ENCODE measurements around the gene STX4.
"Not testable (repeated sequence)": the region's sequence is repeated elsewhere in the genome, so short reads cannot be mapped to it uniquely, and the experiment has no call there.

Gene STX4

DNA sequence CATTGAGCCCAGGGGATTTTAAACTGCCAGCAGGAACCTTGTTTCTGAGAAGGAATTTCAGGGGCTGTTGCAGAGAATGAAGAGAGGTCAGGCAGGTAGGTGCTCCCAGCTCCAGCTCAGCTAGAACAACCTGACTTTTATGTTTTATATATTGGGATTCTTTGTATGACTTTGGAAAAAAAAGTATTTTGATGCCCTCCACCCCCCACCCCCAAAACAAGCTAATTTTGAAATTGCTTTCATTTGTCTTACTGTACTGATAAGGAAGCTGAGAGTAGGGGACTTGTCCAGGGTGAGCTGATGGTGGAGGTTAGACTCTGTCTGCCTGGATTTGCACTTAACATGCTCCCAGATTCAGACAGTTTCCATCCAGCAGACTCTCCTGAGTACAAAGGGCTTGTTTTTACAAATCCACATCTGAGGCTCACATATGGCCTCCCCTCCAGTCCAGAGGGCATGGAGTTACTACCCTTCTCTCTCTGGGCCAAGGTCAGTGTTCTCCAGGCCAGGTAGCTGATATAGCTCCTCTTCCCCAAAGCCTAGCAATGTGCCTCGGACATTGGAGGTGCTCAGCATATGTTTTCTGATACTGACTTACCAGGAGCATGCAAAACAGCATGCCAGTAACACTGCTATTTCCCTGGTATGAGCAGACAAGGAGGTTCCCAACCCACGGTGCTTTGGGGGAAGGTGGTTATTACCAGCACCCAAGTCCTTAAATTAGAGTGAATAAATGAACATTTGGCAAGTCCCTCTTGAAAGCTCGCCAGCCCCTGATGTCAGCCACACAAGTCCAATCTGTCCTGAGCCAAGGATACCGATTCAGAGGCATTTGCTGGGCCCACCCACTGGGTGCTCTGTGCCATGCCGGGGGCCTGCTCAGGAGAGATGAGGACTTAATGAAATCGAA lies 34.3 kb upstream of the STX4 start:
- DNase-seq (ENCODE audit: low read depth), result no peak

DNA sequence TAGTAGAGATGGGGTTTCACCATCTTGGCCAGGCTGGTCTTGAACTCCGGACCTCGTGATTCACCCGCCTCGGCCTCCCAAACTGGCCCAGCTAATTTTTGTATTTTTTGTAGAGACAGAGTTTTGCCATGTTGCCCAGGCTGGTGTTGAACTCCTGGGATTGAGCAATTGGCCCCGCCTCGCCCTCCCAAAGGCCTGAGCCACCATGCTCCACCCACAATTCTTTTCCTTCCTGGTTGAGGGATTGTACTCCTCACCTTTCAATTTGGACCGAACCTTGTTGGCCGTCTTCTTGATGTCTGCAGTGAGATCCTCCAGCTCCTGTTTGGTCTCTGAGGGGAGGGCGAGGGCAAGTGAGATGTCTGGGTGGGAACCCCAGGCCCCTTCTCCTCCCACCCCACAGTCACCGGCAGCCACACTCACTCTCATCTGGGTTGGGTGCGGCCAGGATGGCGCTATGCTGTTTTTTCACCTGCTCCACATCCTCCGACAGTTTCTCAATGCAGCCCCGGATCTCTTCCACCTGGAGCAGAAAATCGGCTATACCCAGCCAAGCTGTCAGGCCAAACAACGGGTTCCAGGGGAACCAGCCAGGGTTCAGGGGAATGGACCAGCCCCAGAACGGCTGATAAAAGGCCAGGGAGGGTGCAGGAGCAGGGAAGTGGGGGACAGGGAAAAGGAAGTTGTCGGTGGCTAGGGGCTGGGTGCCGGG lies 32.5 kb upstream of the STX4 start:
- no peak for DNase-seq (ENCODE audit: low read depth)

DNA sequence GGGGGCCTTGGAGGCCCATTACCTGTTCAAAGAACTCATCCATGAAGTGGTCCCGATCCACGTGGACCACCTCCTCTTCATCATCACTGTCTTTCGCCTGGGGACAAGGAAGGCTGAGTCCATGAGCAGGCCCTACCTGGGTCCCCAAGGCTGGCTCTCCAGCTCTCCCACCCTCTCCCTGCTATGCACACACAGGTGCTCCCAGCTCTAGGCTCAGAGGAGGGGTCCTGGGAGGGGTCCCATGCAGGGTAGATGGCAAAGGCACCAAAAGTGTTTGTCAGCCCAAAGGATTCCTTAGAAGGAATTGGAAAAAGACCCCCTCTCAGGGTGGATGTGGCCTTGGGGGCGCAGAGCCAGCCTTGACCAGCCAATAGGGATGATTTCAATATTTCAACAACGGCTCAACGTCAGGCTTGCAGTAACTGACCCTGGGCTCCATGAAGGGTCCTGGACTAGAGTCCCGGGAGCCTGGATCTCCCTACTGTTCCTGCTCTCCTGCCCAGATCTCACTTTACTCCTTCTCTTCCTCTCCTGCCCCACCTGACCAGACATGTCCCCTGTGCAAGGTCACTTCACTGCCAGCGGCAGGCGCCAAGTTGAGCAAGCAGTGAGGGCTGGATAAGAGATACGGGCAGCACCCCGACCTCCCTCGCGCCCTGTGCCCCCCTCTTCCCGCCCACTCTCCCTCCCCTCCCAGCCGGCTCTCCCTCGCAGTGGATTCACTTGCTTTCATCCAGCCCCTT lies 31.7 kb upstream of the STX4 start:
- DNase-seq (ENCODE audit: low read depth), result no peak

DNA sequence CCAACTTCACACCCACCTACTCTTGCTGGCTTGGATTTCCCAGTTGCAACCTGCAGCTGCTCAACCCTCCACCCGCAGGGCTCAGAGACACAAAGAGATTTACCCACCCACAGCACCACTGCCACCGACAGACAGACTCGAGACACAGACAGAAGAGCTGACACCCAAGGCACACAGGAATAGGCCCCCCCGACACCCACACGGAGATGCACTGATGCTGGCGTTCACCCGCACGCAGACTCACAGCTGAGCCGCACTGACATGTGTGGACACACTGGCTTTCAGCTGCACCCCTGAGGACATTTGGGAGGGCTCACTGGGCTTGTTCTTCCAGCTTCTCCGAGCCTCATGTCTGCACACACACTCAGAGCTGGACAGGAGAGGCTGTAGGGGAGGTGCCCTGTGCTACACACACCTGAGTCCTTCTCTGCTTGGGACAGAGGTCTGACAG lies 31.1 kb upstream of the STX4 start:
- no peak for DNase-seq (ENCODE audit: low read depth)

DNA sequence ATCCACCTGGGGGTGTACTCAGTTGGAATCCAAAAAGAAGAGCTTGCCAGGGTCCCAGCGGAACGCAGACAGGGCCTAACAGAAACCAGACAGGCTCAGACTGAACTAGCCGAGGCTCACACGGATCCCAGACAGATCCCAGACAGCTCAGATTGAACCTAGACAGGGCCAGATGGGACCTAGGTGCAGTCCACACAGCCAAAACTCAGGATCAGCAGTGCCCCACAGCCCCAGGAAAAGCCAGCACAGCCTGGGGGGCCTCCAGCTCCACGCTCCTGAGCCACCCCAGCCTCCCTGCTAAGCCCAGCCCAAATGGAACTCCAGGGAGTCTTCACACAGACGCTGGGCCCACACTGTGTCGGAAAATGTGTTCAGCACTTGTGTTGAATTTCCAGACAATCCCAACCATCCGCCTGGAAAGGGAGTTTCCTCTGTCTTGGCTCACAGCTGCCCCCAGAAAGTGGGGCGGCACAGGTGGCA lies 30.5 kb upstream of the STX4 start:
- DNase-seq (ENCODE audit: low read depth), result no peak

DNA sequence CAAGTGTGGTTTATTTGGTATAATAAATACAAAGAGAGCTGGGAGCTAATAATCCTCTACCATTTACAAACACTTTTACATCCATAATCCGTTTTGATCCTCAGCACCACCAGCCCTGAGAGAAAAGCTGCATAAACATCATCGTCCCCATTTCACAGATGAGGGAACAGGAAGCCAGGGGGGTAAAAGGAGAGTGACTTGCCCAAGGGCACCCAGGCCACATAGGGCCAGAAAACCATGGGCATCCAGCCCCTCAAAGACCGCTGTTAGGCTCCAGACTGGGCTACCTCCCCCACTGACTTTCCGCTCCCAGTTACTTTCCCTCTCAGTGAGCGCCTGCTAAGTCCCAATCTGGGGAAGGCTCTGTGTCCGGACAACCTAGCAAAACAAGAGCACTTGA lies 29.6 kb upstream of the STX4 start:
- DNase-seq (ENCODE audit: low read depth), result no peak

DNA sequence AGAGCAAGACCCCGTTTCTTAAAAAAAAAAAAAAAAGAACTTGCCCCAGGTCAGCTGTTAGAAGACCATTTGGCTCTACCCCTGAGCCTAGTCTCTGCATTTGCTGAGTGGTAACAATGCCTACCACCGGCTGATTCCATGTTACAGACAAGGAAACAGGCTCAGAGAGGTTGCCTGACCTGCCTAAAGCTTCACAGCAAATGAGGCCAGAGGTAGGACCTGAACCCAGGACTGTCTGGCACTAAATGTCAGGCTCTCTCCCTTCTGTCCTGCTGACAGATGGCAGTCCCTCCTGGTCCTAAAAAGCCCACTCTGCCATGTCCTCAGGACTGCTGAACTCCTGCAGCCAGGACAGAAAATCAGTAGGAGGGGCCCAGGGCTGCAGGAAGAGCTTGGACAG lies 28.7 kb upstream of the STX4 start:
- DNase-seq (ENCODE audit: low read depth), result no peak

DNA sequence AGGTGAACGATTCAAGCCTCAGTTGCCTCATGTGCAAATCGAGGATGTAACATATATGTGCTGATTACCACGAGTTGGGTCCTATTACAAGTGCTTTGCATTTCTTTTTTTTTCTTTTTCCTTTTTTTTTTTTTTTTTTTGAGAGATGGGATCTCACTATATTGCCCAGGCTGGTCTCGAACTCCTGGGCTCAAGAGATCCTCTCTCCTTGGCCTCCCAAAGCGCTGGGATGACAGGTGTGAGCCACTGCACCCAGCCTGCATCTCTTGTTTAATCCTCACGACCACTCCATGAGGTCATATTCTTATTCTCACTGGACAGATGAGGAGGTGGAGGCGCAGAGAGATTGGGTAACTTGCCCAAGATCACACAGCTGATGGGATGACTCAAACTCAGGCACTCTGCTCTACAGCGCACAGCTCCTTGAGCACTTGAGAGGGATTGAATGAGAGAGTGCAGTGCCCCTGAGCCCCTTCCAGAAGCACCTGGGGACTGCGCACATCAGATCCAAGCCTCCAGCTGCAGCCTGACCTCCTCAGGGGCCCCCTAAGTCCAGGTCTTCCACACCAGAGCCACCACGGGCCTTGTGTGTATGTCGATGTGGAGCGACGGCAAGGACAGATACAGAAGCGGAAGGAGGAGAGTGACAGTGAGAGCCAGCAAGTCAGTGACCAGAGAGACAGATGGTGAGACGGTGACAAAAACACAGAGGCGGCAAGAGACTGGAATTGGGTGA lies 27.8 kb upstream of the STX4 start:
- DNase-seq (ENCODE audit: low read depth), result peak; percentile 64

DNA sequence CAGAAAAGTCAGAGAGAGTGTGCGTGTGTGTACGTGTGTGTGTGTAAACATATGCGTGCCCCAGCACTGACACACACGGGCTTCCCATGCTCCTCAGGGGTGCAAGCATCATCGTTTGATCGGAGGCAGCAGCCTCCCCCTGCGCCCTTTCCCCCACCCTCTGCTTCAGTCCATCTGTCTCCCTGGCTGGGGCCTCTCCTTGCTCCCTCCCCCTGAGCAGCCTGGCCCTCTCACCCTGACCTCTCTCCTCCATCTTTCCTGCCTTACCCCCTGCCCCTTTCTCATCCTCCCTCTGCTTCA lies 27.3 kb upstream of the STX4 start:
- no peak for DNase-seq (ENCODE audit: low read depth)

DNA sequence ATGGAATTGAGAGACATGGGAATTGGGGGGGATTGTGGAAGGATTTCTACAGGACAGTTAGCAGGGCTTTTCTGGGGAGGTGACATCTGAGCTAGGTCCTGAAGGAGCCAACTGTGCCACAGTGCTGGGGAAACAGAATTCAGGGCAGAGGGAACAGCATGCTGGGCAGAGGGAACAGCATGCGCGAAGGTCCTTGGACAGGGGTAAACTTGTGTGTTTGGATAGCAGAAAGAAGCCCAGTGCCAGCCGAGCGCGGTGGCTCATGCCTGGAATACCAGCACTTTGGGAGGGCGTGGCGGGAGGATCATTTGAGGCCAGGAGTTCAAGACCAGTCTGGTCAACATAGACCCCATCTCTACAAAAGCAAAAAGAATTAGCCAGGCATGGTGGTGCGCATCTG lies 26.8 kb upstream of the STX4 start:
- DNase-seq (ENCODE audit: low read depth), result no peak

DNA sequence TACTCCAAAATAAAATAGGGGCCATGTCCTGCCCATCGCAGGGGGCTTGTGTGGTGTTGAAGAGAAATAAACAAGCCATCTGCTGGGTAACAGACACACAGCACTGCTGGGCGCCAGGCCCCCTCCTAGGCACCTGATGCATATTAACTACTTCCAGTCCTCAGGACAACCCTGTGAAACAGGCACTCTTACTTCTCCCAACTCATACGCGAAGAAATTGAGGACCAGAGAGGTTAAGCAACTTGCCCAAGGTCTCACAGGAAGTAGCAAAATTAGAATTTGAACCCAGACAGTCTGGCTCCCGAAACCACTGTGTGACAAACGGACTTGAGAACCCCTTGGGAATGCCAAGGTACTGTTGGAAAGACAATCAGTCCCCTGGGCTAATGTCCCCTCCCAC lies 25.7 kb upstream of the STX4 start:
- no peak for DNase-seq (ENCODE audit: low read depth)

DNA sequence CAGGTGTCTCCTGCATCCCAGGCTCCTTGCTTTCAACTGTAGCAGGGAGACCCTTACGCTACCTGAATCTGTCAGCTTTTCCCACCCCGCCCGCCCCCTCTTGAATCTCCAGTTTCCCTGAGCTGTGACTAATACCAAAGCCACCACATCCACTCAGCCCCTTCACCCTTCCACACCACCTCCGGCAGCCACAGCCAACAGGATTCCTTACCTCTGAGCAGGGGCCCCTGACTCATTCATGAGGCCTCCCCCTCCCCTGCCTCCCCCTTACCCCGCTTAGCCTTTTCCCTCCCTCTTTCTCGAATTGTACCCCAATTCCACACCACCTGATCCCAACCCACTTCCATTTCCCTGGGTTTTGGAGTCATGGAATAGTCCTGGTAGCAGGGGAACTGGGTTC lies 25.2 kb upstream of the STX4 start:
- peak; percentile 85 for DNase-seq (ENCODE audit: low read depth)

DNA sequence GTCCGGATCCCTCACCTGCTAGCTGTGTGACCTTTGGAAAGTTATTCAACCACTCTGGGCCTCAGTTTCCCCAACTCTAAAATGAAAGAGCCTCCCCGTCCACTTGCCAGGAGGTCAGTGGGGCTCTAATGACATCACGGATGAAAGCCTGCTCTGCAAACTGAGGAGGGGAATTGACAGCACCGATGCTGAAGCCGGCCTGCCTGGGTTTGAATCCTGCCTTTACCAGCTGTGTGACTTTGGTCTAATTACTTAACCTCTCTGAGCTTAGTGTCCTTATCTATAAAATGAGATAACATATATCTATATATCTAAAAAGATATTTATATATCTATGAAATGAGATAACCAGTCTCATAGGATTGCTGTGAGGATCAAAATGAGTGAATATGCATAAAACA lies 24.8 kb upstream of the STX4 start:
- no peak for DNase-seq (ENCODE audit: low read depth)

DNA sequence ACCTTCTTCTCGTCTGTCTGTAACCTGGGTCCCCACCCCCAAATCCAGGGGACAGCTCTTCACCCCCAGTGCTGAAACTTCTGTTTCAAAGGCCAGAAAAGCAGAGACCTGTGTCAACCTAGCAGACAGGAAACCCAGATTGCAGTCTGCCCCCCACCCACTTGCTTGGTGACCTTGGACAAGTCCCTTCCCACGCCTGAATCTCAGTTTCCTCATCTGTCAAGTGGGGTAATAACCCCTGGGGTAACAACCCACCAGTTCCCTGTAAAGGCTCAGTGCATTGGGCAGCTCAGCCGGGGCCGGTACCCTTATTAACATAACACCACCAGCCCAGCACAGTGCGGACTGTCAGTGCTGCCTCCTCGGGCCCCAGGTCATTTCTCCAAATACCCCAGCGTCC lies 24.2 kb upstream of the STX4 start:
- no peak for DNase-seq (ENCODE audit: low read depth)

DNA sequence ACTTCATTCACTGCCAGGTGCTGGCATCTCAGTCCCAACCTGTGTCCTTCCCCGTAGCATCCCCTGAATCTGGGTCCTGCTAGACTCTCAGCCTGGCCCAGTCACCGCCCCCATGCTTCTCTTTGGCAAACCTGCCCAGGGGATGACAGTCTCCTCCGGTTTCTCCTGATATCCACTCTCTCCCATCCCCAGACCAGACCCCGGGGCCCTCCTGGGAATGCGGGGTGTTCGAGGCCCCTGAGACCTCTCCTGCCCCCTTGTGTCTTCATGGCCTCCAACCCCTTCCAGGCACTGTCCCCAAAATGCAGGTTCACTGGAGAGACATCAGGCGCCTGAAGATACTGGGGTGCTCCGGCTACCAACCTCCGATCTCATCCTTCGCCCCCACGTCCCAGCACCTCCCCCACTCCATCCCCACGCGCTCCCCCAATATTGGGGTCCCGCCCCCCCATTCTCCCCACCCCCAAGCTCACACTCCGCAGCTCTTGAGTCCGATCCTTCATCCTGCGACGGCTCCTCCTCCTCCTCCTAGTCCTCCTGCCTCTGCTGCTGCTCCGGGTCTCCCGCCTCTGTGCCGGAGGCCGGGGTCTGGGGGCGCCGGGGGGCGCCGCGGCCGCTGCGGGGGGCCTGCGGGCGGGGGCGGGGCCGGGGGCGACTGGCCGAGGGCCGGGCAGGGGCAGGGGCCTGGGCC lies 23.3 kb upstream of the STX4 start:
- DNase-seq (ENCODE audit: low read depth), result no peak

DNA sequence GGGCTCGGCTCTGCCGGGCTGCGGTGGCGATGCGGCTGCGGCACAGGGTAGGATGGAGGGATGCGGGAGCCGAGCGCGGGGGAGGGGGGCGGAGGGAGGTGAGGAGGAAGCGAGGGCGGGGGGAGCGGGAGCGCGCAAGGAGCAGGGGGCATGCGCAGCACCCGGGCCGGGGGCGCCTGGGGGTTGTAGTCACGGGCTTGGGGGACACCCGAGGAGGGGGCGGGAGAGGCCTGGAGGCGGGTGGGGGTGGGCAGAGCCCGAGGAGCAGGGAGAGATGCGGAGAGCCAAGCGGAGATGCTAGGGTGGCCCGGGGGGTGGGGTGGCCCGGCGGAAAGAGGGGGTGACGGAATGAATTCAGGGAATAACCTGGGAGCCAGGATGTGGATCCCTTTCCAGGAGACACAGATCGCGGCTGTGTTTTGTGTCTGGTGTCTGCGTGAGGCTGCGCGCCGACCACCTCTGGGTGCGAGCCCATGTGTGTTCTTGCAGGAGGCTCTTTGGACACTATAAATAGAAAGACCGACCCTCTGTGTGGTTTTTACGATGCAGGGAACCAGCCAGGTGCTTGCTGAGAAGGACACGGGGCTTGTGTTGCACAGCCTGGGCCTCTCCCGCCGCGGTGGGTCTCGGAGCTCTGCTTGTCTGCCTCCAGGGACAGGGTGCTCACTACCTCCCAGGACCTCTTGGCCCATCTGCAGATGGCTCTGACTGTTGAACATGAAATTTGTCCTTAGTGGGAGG lies 22.6 kb upstream of the STX4 start, which contains the start of gene STX1B:
Gene STX1B (minus strand): TSS at position 54 of the 741 bp plus-strand sequence. CDS start 242 bp downstream, outside the sequence.
- DNase-seq (ENCODE audit: low read depth), result no peak

DNA sequence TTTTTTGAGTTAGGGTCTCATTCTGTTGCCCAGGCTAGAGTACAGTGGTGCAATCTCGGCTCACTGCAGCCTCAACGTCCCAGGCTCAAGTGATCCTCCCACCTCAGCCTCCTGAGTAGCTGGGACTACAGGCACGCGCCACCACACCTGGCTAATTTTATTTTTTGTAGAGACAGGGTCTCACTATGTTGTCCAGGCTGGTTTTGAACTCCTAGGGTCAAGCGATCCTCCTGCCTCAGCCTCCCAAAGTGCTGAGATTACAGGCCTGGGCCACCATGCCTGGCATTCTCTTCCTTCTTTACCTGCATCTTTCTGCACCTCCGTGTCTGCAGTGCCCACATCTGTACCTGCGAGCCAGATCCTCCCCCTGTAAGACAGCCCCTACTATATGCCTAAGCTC lies 21.5 kb upstream of the STX4 start:
- not testable (repeated sequence) for DNase-seq (ENCODE audit: low read depth)

DNA sequence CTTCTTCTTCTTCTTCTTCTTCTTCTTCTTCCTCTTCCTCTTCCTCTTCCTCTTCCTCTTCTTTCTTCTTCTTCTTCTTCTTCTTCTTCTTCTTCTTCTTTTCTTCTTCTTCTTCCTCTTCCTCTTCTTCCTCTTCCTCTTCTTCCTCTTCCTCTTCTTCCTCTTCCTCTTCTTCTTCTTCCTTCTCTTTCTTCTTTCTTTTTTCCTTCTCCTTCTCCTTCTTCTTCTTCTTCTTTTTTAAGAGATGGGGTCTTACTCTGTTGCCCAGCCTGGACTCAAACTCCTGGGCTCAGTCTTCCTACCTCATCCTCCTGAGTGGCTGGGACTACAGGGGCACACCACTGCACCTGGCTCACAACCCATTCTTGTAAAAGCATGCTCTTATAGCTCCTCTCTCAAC lies 20.1 kb upstream of the STX4 start:
- not testable (repeated sequence) for DNase-seq (ENCODE audit: low read depth)

DNA sequence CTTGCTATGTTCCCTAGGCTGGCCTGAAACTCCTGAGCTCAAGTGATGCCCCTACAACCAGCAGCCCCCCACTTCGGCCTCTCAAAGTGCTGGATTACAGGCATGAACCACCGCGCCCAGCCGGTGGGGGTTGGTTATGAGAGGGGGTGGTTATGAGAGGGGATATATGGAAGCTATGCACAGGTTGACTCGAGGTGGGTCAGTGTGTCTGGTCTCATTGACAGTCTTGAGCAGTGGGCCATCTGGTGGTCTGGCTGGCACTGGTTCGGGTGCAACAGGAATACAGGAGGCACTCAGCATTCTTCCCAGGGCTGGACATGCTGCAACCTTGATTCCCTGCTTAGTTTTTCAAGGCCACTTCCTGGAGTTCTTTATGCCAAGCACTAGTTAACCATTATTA lies 17.3 kb upstream of the STX4 start:
- no peak for DNase-seq (ENCODE audit: low read depth)

DNA sequence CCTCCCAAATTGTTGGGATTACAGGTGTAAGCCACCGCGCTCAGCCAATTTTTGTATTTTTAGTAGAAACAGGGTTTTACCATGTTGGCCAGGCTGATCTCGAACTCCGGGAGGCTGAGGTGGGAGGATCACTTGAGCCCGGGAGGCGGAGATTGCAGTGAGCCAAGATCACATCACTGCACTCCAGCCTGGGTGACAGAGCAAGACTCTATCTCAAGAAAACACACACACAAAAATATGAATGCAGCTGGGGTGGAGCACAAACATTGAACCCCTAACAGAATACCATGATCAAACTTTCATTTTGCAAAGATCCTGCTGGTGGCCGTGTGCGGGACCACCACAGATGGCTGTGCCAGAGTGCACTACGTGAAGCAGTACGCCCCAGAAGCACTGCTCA lies 15.6 kb upstream of the STX4 start:
- DNase-seq (ENCODE audit: low read depth), result not testable (repeated sequence)

DNA sequence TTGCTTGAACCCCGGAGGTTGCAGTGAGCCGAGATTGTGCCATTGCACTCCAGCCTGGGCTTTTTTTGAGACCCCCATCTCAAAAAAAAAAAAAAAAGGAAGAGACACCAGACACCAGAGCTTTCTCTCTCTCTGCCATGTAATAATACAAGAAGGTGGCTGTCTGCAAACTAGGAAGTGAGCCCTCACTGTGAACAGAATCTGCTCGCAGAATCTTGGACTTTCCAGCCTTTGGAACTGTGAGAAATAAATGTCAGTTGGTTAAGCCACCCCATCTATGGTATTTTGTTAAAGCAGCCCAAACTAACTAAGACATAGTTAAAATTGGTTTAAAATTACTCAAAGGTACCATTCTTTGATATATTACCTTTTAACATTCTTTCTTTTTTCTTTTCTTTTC lies 12.8 kb upstream of the STX4 start:
- DNase-seq (ENCODE audit: low read depth), result no peak
